ENCODE results near the gene NKAIN4.

Gene NKAIN4

GRCh38 chr20:63262836-63263235, 8.6 kb upstream of the NKAIN4 start:
- TF ChIP-seq CREB1 (IDR thresholded peaks at IDR 0.05; ENCODE audit: low read depth): no peak
- no peak for TF ChIP-seq FOXM1 (IDR thresholded peaks at IDR 0.05; ENCODE audit: borderline replicate concordance, low read depth)

- TF ChIP-seq ZBTB7A (IDR thresholded peaks at IDR 0.05; ENCODE audit: low read depth) (no peak), FOXM1 (IDR thresholded peaks at IDR 0.05; ENCODE audit: borderline replicate concordance, low read depth) (no peak), TCF12 (IDR thresholded peaks at IDR 0.05; ENCODE audit: low read depth) (no peak)
Observed at GRCh38 chr20:63261795-63262528, 7.7 kb upstream of the NKAIN4 start.

- TF ChIP-seq CREB1 (IDR thresholded peaks at IDR 0.05; ENCODE audit: low read depth) (no peak), YY1 (IDR thresholded peaks at IDR 0.05; ENCODE audit: low read depth) (no peak), TEAD4 (IDR thresholded peaks at IDR 0.05) (no peak), EGR1 (IDR thresholded peaks at IDR 0.05) (no peak)
Observed at GRCh38 chr20:63261060-63261794, 7.0 kb upstream of the NKAIN4 start.

GRCh38 chr20:63260521-63260920, 6.3 kb upstream of the NKAIN4 start:
- no peak for TF ChIP-seq NFIC (IDR thresholded peaks at IDR 0.05)
- no peak for TF ChIP-seq TCF12 (IDR thresholded peaks at IDR 0.05; ENCODE audit: low read depth)
- no peak for TF ChIP-seq EP300 (IDR thresholded peaks at IDR 0.05; ENCODE audit: borderline replicate concordance)
- no peak for TF ChIP-seq TEAD4 (IDR thresholded peaks at IDR 0.05)
- no peak for TF ChIP-seq EGR1 (IDR thresholded peaks at IDR 0.05)
- no peak for TF ChIP-seq MAX (IDR thresholded peaks at IDR 0.05)
- no peak for TF ChIP-seq USF1 (IDR thresholded peaks at IDR 0.05)
- no peak for TF ChIP-seq CREB1 (IDR thresholded peaks at IDR 0.05; ENCODE audit: low read depth)

- no peak for TF ChIP-seq TEAD4 (IDR thresholded peaks at IDR 0.05)
- no peak for TF ChIP-seq YY1 (IDR thresholded peaks at IDR 0.05; ENCODE audit: low read depth)
- TF ChIP-seq NFIC (IDR thresholded peaks at IDR 0.05): no peak
- TF ChIP-seq ZBTB7A (IDR thresholded peaks at IDR 0.05; ENCODE audit: low read depth): no peak
- TF ChIP-seq MAX (IDR thresholded peaks at IDR 0.05): no peak
Observed at GRCh38 chr20:63259734-63260460, 5.6 kb upstream of the NKAIN4 start.

GRCh38 chr20:63258781-63259180, 4.5 kb upstream of the NKAIN4 start:
- TF ChIP-seq CEBPB (IDR thresholded peaks at IDR 0.05) (no peak), YY1 (IDR thresholded peaks at IDR 0.05; ENCODE audit: low read depth) (no peak), FOXM1 (IDR thresholded peaks at IDR 0.05; ENCODE audit: borderline replicate concordance, low read depth) (no peak), MAX (IDR thresholded peaks at IDR 0.05) (no peak), EP300 (IDR thresholded peaks at IDR 0.05; ENCODE audit: borderline replicate concordance) (no peak)

GRCh38 chr20:63257629-63258028, 3.4 kb upstream of the NKAIN4 start:
- TF ChIP-seq TEAD4 (IDR thresholded peaks at IDR 0.05) (no peak), CEBPB (IDR thresholded peaks at IDR 0.05) (no peak), NFIC (IDR thresholded peaks at IDR 0.05) (no peak)

GRCh38 chr20:63256954-63257353, 2.7 kb upstream of the NKAIN4 start:
- TF ChIP-seq CREB1 (IDR thresholded peaks at IDR 0.05; ENCODE audit: low read depth): no peak
- TF ChIP-seq REST (IDR thresholded peaks at IDR 0.05; ENCODE audit: low read depth): no peak
- TF ChIP-seq USF1 (IDR thresholded peaks at IDR 0.05): no peak
- TF ChIP-seq TAF1 (IDR thresholded peaks at IDR 0.05; ENCODE audit: low read depth): no peak
- no peak for TF ChIP-seq EP300 (IDR thresholded peaks at IDR 0.05; ENCODE audit: borderline replicate concordance)
- TF ChIP-seq TEAD4 (IDR thresholded peaks at IDR 0.05): no peak
- no peak for TF ChIP-seq FOXM1 (IDR thresholded peaks at IDR 0.05; ENCODE audit: borderline replicate concordance, low read depth)
- TF ChIP-seq RAD21 (IDR thresholded peaks at IDR 0.05; ENCODE audit: low read depth): no peak
- no peak for TF ChIP-seq ZBTB7A (IDR thresholded peaks at IDR 0.05; ENCODE audit: low read depth)
- TF ChIP-seq NFIC (IDR thresholded peaks at IDR 0.05): no peak
- TF ChIP-seq TCF12 (IDR thresholded peaks at IDR 0.05; ENCODE audit: low read depth): no peak
- TF ChIP-seq YY1 (IDR thresholded peaks at IDR 0.05; ENCODE audit: low read depth): no peak
- TF ChIP-seq CEBPB (IDR thresholded peaks at IDR 0.05): no peak
- no peak for TF ChIP-seq EGR1 (IDR thresholded peaks at IDR 0.05)
- no peak for TF ChIP-seq MAX (IDR thresholded peaks at IDR 0.05)
